Measurements from ENCODE around the gene ZPR1.
"Not testable (repeated sequence)": the region's sequence is repeated elsewhere in the genome, so short reads cannot be mapped to it uniquely, and the experiment has no call there.

The ZPR1 gene

GRCh38 chr11:116792144-116792868 lies 4.5 kb upstream of the ZPR1 start:
- no peak for DNase-seq

- no peak for DNase-seq
Observed at GRCh38 chr11:116791813-116792143, 4.0 kb upstream of the ZPR1 start, which contains the start of gene APOA5. Gene APOA5 (minus strand): TSS chr11:116791879. CDS start chr11:116791860, 19 bp downstream.

- DNase-seq = peak; percentile 92
Observed at GRCh38 chr11:116791002-116791812, 3.4 kb upstream of the ZPR1 start.

GRCh38 chr11:116790167-116791001 lies 2.6 kb upstream of the ZPR1 start:
- no peak for DNase-seq

GRCh38 chr11:116788975-116789374 lies 1.2 kb upstream of the ZPR1 start:
- DNase-seq = no peak

- DNase-seq = no peak
Observed at GRCh38 chr11:116788534-116788933, 711 bp upstream of the ZPR1 start.

- DNase-seq = no peak
Observed at GRCh38 chr11:116787436-116787785, 412 bp downstream of the ZPR1 start.

- no peak for DNase-seq
Observed at GRCh38 chr11:116786966-116787365, 857 bp downstream of the ZPR1 start.

- no peak for DNase-seq
Observed at GRCh38 chr11:116786326-116786725, 1.5 kb downstream of the ZPR1 start.

GRCh38 chr11:116782728-116783127 lies 5.1 kb downstream of the ZPR1 start:
- peak; percentile 47 for DNase-seq

- DNase-seq = no peak
Observed at GRCh38 chr11:116778556-116778955, 9.3 kb downstream of the ZPR1 start.

GRCh38 chr11:116777056-116777455 lies 10.8 kb downstream of the ZPR1 start:
- no peak for DNase-seq

- no peak for DNase-seq
Observed at GRCh38 chr11:116776522-116776984, 11.3 kb downstream of the ZPR1 start.

- no peak for DNase-seq
Observed at GRCh38 chr11:116775975-116776374, 11.8 kb downstream of the ZPR1 start.

- DNase-seq = no peak
Observed at GRCh38 chr11:116774661-116775060, 13.2 kb downstream of the ZPR1 start.

- DNase-seq = no peak
Observed at GRCh38 chr11:116773203-116774097, 14.4 kb downstream of the ZPR1 start.

GRCh38 chr11:116772443-116773202 lies 15.2 kb downstream of the ZPR1 start, which contains the start of gene BUD13:
Gene BUD13 (minus strand): TSS chr11:116772987. CDS start chr11:116772964, 23 bp downstream.
- DNase-seq = peak; percentile 97

GRCh38 chr11:116771935-116772334 lies 15.9 kb downstream of the ZPR1 start:
- no peak for DNase-seq

- no peak for DNase-seq
Observed at GRCh38 chr11:116762132-116762531, 25.7 kb downstream of the ZPR1 start.

- not testable (repeated sequence) for DNase-seq
Observed at GRCh38 chr11:116756044-116756443, 31.8 kb downstream of the ZPR1 start.

GRCh38 chr11:116750070-116750718 lies 37.6 kb downstream of the ZPR1 start:
- DNase-seq = no peak
